Activated CD4-positive, alpha-beta memory T cell treated with anti-CD3 and anti-CD28 coated beads, Interleukin-2, amount 10 ng/mL, durations not matched to agents 7 days and 5 days (primary cell): ENCODE data around the gene CDRT15. TPM values are rescaled to one million over a fixed set of nuclear protein-coding genes. Genes with fewer than 3 reads are reported as not detected.
A peak's percentile ranks its signal among the peaks of the same experiment; 100 is the strongest.
"Not testable (repeated sequence)": the region's sequence is repeated elsewhere in the genome, so short reads cannot be mapped to it uniquely, and the experiment has no call there.

Experiments
- CTCF ChIA-PET: fragments of 350-600 bp; sonication (Branson Sonifier 250); formaldehyde crosslinking; loops from one replicate; lab custom pipeline; 2021; ENCODE audit warnings: antibody characterized with exemption, inconsistent platforms; lab: Charles Lee
- POLR2A ChIA-PET: fragments of 350-600 bp; sonication (Branson Sonifier 250); formaldehyde crosslinking; loops from one replicate; lab custom pipeline; 2021; ENCODE audit warnings: antibody characterized with exemption; lab: Charles Lee
- DNase-seq: peaks from one replicate; pipeline ENCODE4 v3.0.0-alpha.2; 2020
- H3K27ac Mint-ChIP-seq: one replicate; pipeline ENCODE4 v1.8.0; 2021; ENCODE audit warnings: mild to moderate bottlenecking, mixed read lengths
- H3K27me3 Mint-ChIP-seq: one replicate; pipeline ENCODE4 v1.8.0; 2021; ENCODE audit warnings: mixed read lengths
- H3K36me3 Mint-ChIP-seq: one replicate; pipeline ENCODE4 v1.8.0; 2021; ENCODE audit warnings: low read depth, mixed read lengths
- H3K4me1 Mint-ChIP-seq: one replicate; pipeline ENCODE4 v1.8.0; 2021; ENCODE audit warnings: mixed read lengths
- H3K4me3 Mint-ChIP-seq: one replicate; pipeline ENCODE4 v1.8.0; 2021; ENCODE audit warnings: mild to moderate bottlenecking, mixed read lengths
- H3K9me3 Mint-ChIP-seq: one replicate; pipeline ENCODE4 v1.8.0; 2021; ENCODE audit warnings: mixed read lengths
- total RNA-seq, 2 experiments: library from RNA; stranded (reverse); gene quantifications; one replicate each; pipeline ENCODE4 v1.2.3, GENCODE V29; 2021

CDRT15 gene
- total RNA-seq, 2 experiments from 2014 or later = not detected

DNA sequence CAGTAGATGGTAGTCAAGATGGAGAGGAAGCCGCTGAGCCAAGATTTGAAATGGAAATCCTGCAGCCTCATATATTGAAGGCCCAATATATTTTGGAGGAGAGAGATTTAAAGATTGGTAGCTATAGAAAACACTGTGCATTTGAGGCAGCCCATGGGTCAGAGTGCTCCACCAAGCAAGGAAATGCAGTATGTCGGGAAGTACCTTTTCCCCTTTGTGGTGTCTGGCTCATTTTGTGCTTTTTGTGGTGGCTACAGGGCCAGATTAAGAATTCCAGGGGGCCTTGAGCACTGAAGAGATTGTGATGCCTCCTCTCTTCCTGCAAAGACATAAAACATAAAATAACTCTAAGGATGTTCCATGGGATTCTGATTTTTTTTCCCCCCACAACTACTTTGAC is 39.6 kb downstream of the CDRT15 start:
- Mint-ChIP-seq H3K4me3 (peak overlapping the region; percentile 53), H3K27me3 (no peaks in the 10 kb centered on the region), H3K4me1 (peaks cover 88% of the 10 kb centered on the region), H3K27ac (peak overlapping the region; percentile 98), H3K9me3 (no peaks in the 10 kb centered on the region), H3K36me3 (peaks cover 35% of the 10 kb centered on the region)
- ChIA-PET POLR2A (interaction anchor here (0.5 to 8.2 kb wide), 8 partner anchors 9 to 128 kb away, joined by 3 to 194 read pairs (median 4); partner anchors contain the start of gene HS3ST3B1), CTCF (interaction anchor here (1.0 to 7.5 kb wide), 3 partner anchors 17 to 105 kb away, joined by 3 to 74 read pairs (median 4); partner anchors contain the start of gene HS3ST3B1)
- no peak for DNase-seq

GRCh38 chr17:14196377-14196997 is 40.2 kb downstream of the CDRT15 start:
- peak; percentile 33 for DNase-seq
- Mint-ChIP-seq H3K27ac (peak overlapping the region; percentile 98), H3K4me3 (peak overlapping the region; percentile 53), H3K36me3 (peaks cover 38% of the 10 kb centered on the region), H3K27me3 (no peaks in the 10 kb centered on the region), H3K4me1 (peaks cover 88% of the 10 kb centered on the region), H3K9me3 (no peaks in the 10 kb centered on the region)
- ChIA-PET POLR2A (interaction anchor here (1.0 to 8.2 kb wide), 5 partner anchors 10 to 119 kb away, joined by 3 to 194 read pairs (median 4); partner anchors contain the start of gene HS3ST3B1), CTCF (interaction anchor here (7.5 kb wide), 1 partner anchor 104 kb away, joined by 74 read pairs; the partner anchor contains the start of gene HS3ST3B1)

- POLR2A ChIA-PET, H3K9me3 Mint-ChIP-seq, H3K27me3 Mint-ChIP-seq, CTCF ChIA-PET: not testable (repeated sequence)
- peak overlapping the region; percentile 96 for H3K27ac Mint-ChIP-seq
- H3K36me3 Mint-ChIP-seq = peaks cover 29% of the 10 kb centered on the region
- peak; percentile 43 for DNase-seq
- H3K4me3 Mint-ChIP-seq = peak overlapping the region; percentile 63
- peaks cover 67% of the 10 kb centered on the region for H3K4me1 Mint-ChIP-seq
These were observed 43.9 kb downstream of the CDRT15 start for GRCh38 chr17:14192636-14193344.

GRCh38 chr17:14192039-14192438 is 44.6 kb downstream of the CDRT15 start:
- H3K27ac Mint-ChIP-seq = peak overlapping the region; percentile 80
- CTCF ChIA-PET, DNase-seq, H3K4me3 Mint-ChIP-seq, H3K27me3 Mint-ChIP-seq, POLR2A ChIA-PET, H3K9me3 Mint-ChIP-seq: not testable (repeated sequence)
- peaks cover 60% of the 10 kb centered on the region for H3K4me1 Mint-ChIP-seq
- H3K36me3 Mint-ChIP-seq = peaks cover 29% of the 10 kb centered on the region

DNA sequence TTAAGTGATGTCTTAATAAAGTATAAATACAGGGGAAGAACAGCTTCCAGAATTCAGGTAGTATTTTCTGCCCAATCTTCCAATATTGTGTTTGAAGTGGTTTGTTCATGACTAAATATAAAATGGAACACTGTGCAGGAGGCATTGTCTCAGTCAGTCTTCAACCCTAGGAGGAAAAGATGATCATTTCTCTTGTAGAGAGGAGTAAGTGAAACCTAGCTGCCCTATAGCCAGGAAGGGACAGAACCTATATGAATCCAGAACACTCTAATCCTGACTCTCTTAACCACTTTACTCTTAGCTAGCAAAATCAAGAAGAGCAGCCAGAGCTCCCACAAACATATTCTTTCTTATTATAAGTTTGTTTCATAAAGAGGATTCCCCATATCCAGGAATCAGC is 45.2 kb downstream of the CDRT15 start:
- peak overlapping the region; percentile 15 for H3K27ac Mint-ChIP-seq
- H3K27me3 Mint-ChIP-seq, DNase-seq, H3K4me3 Mint-ChIP-seq, H3K9me3 Mint-ChIP-seq, CTCF ChIA-PET: not testable (repeated sequence)
- peaks cover 57% of the 10 kb centered on the region for H3K4me1 Mint-ChIP-seq
- H3K36me3 Mint-ChIP-seq = peaks cover 24% of the 10 kb centered on the region
- POLR2A ChIA-PET = interaction anchor here (0.9 kb wide), 1 partner anchor 10 kb away, joined by 3 read pairs; no protein-coding TSS in a partner anchor

GRCh38 chr17:14190774-14191173 is 45.9 kb downstream of the CDRT15 start:
- DNase-seq, H3K27me3 Mint-ChIP-seq, H3K9me3 Mint-ChIP-seq, CTCF ChIA-PET, H3K4me3 Mint-ChIP-seq, H3K27ac Mint-ChIP-seq: not testable (repeated sequence)
- POLR2A ChIA-PET = interaction anchor here (0.9 kb wide), 1 partner anchor 11 kb away, joined by 3 read pairs; no protein-coding TSS in a partner anchor
- Mint-ChIP-seq H3K4me1 (peaks cover 51% of the 10 kb centered on the region), H3K36me3 (peaks cover 18% of the 10 kb centered on the region)

GRCh38 chr17:14186443-14186842 is 50.2 kb downstream of the CDRT15 start:
- peaks cover 13% of the 10 kb centered on the region for H3K36me3 Mint-ChIP-seq
- CTCF ChIA-PET = not testable (repeated sequence)
- H3K4me1 Mint-ChIP-seq = peaks cover 19% of the 10 kb centered on the region

More at GRCh38 chr17:14186443-14186842, 50.2 kb downstream of the CDRT15 start:
- POLR2A ChIA-PET, H3K4me3 Mint-ChIP-seq, H3K27ac Mint-ChIP-seq, H3K9me3 Mint-ChIP-seq, DNase-seq, H3K27me3 Mint-ChIP-seq: not testable (repeated sequence)

Other genes starting within 250 kb of the CDRT15 start
- gene COX10, start 167.4 kb downstream of the CDRT15 start, total RNA-seq = 10 to 100 TPM; 24.5 to 25.2 TPM
- gene HS3ST3B1, start 64.2 kb upstream of the CDRT15 start, total RNA-seq = 10 to 100 TPM; 28.9 to 29.9 TPM